H1 (cell line): ENCODE data around the gene ZFAND5. TPM values are rescaled to one million over a fixed set of nuclear protein-coding genes. Genes with fewer than 3 reads are reported as not detected.

Experiments used
- EP300 ChIP-seq, 2 experiments: IDR thresholded peaks; 1 replicate in 1 of 2; 2 replicates in 1 of 2; pipeline ENCODE4 v1.6.1; 2011 to 2012; ENCODE audit warnings: low read depth in 2 of 2, low read length in 2 of 2, mild to moderate bottlenecking in 2 of 2, borderline replicate concordance in 1 of 2, inconsistent platforms in 1 of 2, moderate library complexity in 1 of 2
- HDAC6 ChIP-seq: IDR thresholded peaks from one replicate; pipeline ENCODE4 v1.7.1; 2012; ENCODE audit warnings: low read depth, mild to moderate bottlenecking, inconsistent platforms, low read length, moderate library complexity
- JUND ChIP-seq: IDR thresholded peaks from 2 replicates; pipeline ENCODE4 v1.6.1; 2011; ENCODE audit warnings: mild to moderate bottlenecking, improper control_type of control experiment, low read length
- POU5F1 ChIP-seq: IDR thresholded peaks from 2 replicates; pipeline ENCODE4 v1.6.1; 2011; ENCODE audit warnings: low read depth, mild to moderate bottlenecking, low read length, moderate library complexity
- RFX5 ChIP-seq: IDR thresholded peaks from 2 replicates; pipeline ENCODE4 v1.6.1; 2011; ENCODE audit warnings: low read depth, low read length, improper control_type of control experiment, borderline replicate concordance
- RNF2 ChIP-seq: fragments of 200-900, 300-1000 bp; sonication (generic); IDR thresholded peaks from 2 replicates; pipeline ENCODE4 v1.7.1; 2016; ENCODE audit warnings: borderline replicate concordance, low read depth, mild to moderate bottlenecking, antibody characterized with exemption, low read length; ENCODE audit not compliant: poor library complexity, severe bottlenecking; ENCODE audit errors: missing control alignments
- SAP30 ChIP-seq: fragments of 300-600 bp; sonication (generic); IDR thresholded peaks from 2 replicates; pipeline ENCODE4 v1.7.1; 2012; ENCODE audit warnings: low read length, moderate library complexity, mild to moderate bottlenecking, inconsistent platforms; ENCODE audit not compliant: insufficient read depth, insufficient replicate concordance
- SP4 ChIP-seq: IDR thresholded peaks from 2 replicates; pipeline ENCODE4 v1.6.1; 2012; ENCODE audit warnings: low read length, inconsistent platforms
- SRF ChIP-seq: IDR thresholded peaks from 2 replicates; pipeline ENCODE4 v1.6.1; 2011; ENCODE audit warnings: mild to moderate bottlenecking, low read depth, low read length, moderate library complexity
- YY1 ChIP-seq: IDR thresholded peaks from 2 replicates; pipeline ENCODE4 v1.6.1; 2011; ENCODE audit warnings: low read depth, mild to moderate bottlenecking, low read length
- polyA plus RNA-seq, 7 experiments: library from polyadenylated mRNA; depleted of rRNA in 3 of 7; stranded (reverse) in 5 of 7; unstranded in 2 of 7; fragments of >200 nt in 5 of 7; fragments of 200-250 nt in 2 of 7; gene quantifications; 1 replicate in 5 of 7; 2 replicates in 1 of 7; 4 replicates in 1 of 7; pipeline versions ENCODE4 v1.2.1 to v1.2.3, GENCODE V29; 2011 to 2013; ENCODE audit warnings: missing spikeins in 2 of 7, mixed read lengths in 2 of 7
- total RNA-seq: library from RNA; stranded (reverse); fragmentation: NEBNext Ultra II Directional; extraction: Animal tissue kit (Norgen Biotek cat#: 25700); gene quantifications from 2 replicates; pipeline ENCODE4 v1.2.1, GENCODE V29; 2021

Gene ZFAND5
- total and polyA plus RNA-seq, 2 of the 8 experiments (the other 6 are each of a cell fraction or from before 2014, with no cell fraction given), result 76.7 to 225 TPM

DNA sequence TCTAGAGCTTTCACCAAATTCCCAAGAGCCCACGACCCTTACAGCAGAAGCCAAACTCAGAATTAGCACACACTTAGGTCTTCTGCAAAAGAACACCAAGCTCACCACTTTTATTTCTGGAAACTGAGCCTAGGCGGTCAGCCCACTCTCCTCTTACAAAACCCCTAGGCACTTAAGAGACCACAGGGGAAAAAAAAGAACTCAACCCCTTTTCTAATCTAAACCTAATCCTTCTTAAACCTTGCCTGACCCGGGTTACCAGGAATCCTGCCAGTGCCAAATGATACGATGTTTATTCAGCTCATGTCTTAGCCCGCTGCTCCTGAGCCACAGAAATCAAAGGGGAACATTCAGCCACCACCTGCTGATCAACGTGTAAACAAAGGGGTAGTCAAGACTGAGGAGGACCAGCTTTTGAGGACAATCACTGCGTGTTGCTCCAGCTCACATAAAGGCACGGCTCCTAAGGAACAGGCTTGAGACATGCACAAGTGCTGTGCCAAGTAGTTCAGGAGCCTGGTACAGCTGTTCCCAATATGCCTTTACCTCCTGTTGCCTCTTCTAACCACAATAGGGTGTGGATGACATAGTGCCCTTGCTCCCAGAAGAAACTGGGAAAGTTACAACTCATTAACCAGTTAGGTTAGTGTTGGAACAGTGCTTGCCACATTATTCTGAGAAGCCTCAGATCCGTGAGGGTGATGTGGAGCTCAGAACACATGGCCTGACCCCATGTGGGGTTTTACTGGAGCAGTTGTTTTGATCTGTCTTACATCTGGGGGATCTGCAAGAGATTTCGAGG lies 49.3 kb downstream of the ZFAND5 start (continued):
- TF ChIP-seq EP300 (IDR thresholded peaks at IDR 0.05; ENCODE audit: borderline replicate concordance in 1 of 2, low read depth in 2 of 2, low read length in 2 of 2), result no peak
- TF ChIP-seq RNF2, result no peak
- TF ChIP-seq SRF, result no peak
- no peak for TF ChIP-seq POU5F1
- no peak for TF ChIP-seq RFX5
- TF ChIP-seq HDAC6, result no peak
- TF ChIP-seq SP4, result no peak
- TF ChIP-seq YY1, result no peak
- no peak for TF ChIP-seq JUND
- TF ChIP-seq SAP30, result no peak
